Measurements from ENCODE around the gene GMDS.

DNA sequence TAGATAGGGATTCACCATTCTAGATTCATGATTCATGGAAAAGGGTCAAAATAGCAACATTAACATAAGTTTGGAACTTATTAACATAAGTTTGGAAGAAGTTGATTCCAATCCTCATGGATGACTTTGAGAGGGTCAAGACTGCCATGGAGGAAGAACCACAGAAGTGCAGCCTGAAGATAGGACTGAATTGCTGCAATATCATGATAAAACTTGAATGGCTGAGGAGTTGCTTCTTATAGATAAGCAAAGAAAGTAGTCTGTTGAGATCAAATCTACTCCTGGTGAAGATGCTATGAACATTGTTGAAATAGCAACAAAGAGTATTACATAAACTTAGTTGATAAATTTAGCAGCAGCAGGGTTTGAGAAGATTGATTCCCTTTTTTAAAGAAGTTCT is 62.2 kb downstream of the GMDS start:
- TF ChIP-seq CEBPB (IDR thresholded peaks at IDR 0.05; ENCODE audit: low read depth, low read length) (no peak), SP1 (IDR thresholded peaks at IDR 0.05; ENCODE audit: low read depth, low read length) (no peak), SIN3A (conservative IDR thresholded peaks at IDR 0.05 in 1 of 2, IDR thresholded peaks at IDR 0.05 in 1 of 2; ENCODE audit: low read depth in 1 of 2, low read length in 2 of 2) (no peak)
- TF ChIP-seq, protein P1, sequence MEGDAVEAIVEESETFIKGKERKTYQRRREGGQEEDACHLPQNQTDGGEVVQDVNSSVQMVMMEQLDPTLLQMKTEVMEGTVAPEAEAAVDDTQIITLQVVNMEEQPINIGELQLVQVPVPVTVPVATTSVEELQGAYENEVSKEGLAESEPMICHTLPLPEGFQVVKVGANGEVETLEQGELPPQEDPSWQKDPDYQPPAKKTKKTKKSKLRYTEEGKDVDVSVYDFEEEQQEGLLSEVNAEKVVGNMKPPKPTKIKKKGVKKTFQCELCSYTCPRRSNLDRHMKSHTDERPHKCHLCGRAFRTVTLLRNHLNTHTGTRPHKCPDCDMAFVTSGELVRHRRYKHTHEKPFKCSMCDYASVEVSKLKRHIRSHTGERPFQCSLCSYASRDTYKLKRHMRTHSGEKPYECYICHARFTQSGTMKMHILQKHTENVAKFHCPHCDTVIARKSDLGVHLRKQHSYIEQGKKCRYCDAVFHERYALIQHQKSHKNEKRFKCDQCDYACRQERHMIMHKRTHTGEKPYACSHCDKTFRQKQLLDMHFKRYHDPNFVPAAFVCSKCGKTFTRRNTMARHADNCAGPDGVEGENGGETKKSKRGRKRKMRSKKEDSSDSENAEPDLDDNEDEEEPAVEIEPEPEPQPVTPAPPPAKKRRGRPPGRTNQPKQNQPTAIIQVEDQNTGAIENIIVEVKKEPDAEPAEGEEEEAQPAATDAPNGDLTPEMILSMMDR (IDR thresholded peaks at IDR 0.05; ENCODE audit: control extremely low read depth in 1 of 3, insufficient read depth in 1 of 3, low read depth in 1 of 3, low read length in 3 of 3) = no peak
- TF ChIP-seq, protein P2, sequence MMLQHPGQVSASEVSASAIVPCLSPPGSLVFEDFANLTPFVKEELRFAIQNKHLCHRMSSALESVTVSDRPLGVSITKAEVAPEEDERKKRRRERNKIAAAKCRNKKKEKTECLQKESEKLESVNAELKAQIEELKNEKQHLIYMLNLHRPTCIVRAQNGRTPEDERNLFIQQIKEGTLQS (IDR thresholded peaks at IDR 0.05; ENCODE audit: insufficient read depth, low read depth, low read length) = no peak
